HuH-7.5 (cell line): ENCODE measurements around the gene DENND10.
"Not testable (repeated sequence)": the region's sequence is repeated elsewhere in the genome, so short reads cannot be mapped to it uniquely, and the experiment has no call there.

Source experiments
- DNase-seq: peaks from one replicate; pipeline ENCODE4 v3.0.0; 2011; ENCODE audit warnings: low spot score

The DENND10 gene

GRCh38 chr10:119133949-119134348 lies 30.0 kb downstream of the DENND10 start:
- DNase-seq: no peak

GRCh38 chr10:119135513-119135881 lies 31.6 kb downstream of the DENND10 start:
- DNase-seq: no peak

DNA sequence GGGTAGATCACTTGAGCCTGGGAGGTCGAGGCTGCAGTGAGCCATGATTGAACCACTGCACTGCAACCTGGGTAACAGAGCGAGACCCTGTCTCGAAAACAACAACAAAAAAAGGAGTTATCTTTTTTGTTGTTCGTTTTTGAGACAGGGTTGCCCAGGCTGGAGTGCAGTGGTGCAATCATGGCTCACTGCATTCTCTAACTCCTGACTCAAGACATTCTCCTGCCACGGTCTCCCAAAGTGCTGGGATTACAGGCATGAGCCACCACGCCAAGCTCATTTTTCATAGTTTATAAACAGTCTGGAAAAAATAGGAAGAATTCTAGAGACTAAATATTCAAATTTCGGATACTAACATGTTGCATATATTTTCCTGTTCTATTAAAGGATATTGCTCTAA lies 32.2 kb downstream of the DENND10 start:
- DNase-seq: no peak

DNA sequence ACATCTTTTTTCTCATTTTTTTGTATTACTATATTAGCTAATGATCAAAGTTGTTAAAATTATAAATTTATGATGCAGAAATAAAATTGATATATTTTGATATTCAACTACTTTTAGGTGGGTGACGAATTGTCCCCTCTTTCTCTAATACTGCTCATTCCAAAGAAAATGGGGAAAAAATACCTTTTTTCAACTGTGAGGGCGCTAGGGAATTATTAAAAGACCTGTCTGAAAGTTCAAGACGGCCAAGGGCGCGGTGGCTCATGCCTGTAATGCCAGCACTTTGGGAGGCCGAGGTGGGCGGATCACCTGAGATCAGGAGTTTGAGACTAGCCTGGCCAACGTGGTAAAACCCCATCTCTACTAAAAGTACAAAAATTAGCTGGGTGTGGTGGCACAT lies 34.0 kb downstream of the DENND10 start:
- DNase-seq: not testable (repeated sequence)

GRCh38 chr10:119138346-119139306 lies 34.7 kb downstream of the DENND10 start:
- no peak for DNase-seq

GRCh38 chr10:119139464-119140067 lies 35.7 kb downstream of the DENND10 start:
- peak; percentile 32 for DNase-seq

GRCh38 chr10:119140603-119141245 lies 36.8 kb downstream of the DENND10 start:
- no peak for DNase-seq

DNA sequence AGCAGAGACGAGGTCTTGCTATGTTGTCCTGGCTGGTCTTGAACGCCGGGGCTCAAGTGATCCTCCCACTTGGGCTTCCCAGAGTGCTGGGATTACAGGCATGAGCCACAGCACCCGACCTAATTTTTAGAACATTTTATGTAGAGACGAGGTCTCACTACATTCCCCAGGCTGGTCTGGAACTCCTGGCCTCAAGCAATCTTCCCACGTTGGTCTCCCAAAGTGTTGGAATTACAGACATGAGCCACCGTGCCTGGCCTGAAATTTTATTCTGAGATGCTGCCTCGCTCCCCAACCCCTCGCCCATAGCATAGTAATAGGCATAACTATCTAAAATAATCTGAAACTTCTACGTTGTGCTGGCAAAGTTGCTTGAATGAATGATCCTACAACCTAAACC lies 39.7 kb downstream of the DENND10 start:
- DNase-seq: no peak

GRCh38 chr10:119149157-119149556 lies 45.2 kb downstream of the DENND10 start:
- DNase-seq: no peak

- DNase-seq: no peak
Observed at GRCh38 chr10:119149729-119150128, 45.8 kb downstream of the DENND10 start.

GRCh38 chr10:119151601-119152000 lies 47.7 kb downstream of the DENND10 start:
- DNase-seq: not testable (repeated sequence)

DNA sequence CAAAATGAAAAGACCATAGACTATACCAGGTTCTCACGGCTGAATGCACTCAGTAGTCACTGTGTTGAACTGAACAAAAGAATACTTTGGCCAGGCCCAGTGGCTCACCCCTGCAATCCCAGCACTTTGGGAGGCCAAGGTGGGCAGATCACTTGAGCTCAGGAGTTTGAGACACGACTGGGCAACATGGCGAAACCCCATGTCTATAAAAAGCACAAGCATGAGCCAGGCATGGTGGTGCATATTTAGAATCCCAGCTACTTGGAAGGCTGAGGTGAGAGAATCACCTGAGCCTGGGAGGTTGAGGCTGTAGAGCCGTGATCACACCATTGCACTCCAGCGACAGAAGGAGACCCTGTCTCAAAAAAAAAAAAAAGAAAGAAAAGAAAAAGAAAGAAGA lies 49.1 kb downstream of the DENND10 start:
- no peak for DNase-seq

- DNase-seq: no peak
Observed at GRCh38 chr10:119153661-119154060, 49.7 kb downstream of the DENND10 start.

GRCh38 chr10:119159332-119159731 lies 55.4 kb downstream of the DENND10 start:
- no peak for DNase-seq

- DNase-seq: no peak
Observed at GRCh38 chr10:119161680-119162451, 58.0 kb downstream of the DENND10 start.

DNA sequence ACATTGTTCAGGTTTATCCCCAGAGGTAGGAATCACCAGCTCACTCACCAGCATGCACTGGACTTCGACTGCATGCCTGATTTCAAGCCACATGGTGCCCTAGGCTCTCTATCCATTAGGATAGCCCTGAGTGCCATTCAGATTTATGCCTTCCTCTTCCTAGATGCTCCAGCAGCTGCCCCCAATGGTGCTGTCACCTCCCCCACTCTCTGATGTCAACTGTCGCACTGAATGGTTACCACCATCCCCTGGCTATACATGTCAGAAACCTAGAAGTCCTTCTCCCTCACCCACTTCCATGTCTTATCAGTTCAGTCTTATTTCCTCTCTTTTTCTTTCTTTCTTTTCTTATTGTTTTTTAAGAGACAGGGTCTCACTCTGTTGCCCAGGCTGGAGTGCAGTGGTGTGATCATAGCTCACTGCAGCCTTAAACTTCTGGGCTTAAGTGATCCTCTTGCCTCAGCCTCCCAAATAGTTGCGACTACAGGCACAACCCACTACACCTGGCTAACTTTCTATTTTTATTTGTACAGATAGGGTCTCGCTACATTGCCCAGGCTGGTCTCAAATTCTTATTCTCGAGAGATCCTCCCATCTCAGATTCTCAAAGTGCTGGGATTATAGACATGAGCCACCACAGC lies 58.7 kb downstream of the DENND10 start:
- DNase-seq: no peak

DNA sequence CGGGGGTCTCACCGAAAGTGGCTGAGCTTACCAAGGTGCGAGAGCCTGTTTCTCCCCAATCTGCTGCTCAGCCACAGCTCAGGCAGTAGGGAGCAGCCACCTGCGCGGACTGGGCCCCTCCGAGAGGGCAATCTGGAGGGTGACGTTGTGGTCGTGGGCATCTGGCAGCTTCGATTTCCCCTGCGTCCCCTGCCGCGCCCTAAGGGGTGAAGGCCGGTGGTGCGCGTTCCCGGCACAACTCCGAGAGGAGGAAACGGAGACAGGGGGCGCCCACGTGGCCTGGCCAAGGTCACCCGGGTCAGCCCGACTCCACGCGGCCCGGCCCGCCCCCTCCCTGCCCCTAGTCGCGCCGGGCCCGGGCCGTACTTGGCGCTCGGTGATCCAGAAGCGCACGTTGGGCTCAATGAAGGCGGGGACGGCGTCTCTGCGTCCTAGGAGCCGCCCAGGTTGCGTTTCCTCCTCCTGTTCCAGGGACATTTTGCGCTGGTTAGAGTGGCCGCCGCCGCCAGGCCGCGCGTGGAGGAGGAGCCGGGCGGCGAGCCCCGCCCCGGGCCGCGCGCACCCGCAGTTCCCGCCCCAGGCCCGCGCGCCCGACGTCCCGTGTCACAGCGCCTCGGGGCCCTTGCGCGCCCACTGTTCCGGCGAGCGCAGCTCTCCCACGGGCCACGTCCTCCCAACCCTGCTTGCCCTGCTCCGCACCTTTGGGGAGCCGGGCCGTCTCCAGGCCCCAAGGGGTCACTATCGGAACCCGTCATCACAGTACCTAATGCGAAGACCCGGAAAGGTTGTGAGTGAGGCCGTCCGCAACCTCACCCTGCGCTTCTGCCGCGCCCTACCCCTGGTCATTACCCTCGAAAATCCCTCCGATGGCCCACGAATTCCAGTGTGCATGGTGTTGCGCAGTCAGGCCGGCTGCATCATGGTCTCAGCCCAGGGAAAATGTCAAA lies 61.5 kb downstream of the DENND10 start, which contains the start of gene SFXN4:
SFXN4 (minus strand) TSS at position 544 of the 947 bp plus-strand sequence; CDS start at position 477, 67 bp downstream.
- DNase-seq: peak; percentile 61

DNA sequence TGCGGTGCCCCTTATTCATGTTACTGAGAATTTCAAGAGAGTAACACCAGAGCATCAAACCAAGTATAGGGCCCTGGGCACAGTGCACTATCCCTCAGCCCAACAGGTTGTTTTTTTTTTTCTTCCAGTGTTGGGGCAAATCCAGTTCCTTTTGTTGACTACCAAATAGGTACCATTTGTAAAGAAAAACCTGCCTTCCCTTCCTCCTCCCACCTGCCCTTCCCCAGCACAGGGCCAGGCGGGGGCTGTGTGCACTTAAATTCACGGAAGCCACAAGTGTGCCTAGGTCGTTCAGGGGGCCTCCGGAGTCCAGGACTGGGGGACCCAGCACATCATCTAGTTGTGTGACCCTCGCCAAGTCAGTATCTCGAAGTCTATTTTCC lies 62.2 kb downstream of the DENND10 start:
- DNase-seq: no peak

DNA sequence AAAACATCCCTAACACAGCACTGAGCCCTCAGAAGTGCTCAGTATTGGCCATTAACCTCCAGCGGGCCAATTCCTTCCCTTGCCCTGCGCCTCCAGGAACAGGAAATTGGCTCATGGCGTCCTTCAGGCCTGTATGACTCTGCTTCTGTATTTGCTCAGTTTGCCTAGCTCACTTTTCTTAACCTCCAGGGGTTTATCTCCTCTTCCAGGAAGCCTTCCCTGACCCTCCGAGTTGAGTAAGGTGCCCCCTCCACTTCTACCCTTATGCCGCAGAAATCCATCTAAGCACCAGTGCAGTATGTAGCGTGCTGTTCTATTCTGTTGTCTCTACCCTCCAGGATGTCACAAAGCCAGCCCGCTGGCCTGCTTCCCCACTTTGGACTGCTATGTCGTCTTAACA lies 62.7 kb downstream of the DENND10 start:
- DNase-seq: no peak

- DNase-seq: no peak
Observed at GRCh38 chr10:119167041-119167440, 63.1 kb downstream of the DENND10 start.
